GM19043 (cell line): ENCODE measurements around the gene INTS13.
"Not testable (repeated sequence)": the region's sequence is repeated elsewhere in the genome, so short reads cannot be mapped to it uniquely, and the experiment has no call there.

Experiments
- ATAC-seq: cut with Tn5 transposase; IDR thresholded peaks from one replicate; pipeline ENCODE4 v1.9.1; 2021; ENCODE audit warnings: low read depth; ENCODE audit not compliant: unreplicated experiment

The INTS13 gene

GRCh38 chr12:26936559-26937442, 980 bp downstream of the INTS13 start:
- no peak for ATAC-seq

GRCh38 chr12:26935636-26936378, 2.0 kb downstream of the INTS13 start:
- ATAC-seq: no peak

- no peak for ATAC-seq
Measured at GRCh38 chr12:26929590-26929989, 8.2 kb downstream of the INTS13 start.

GRCh38 chr12:26928661-26929060, 9.1 kb downstream of the INTS13 start:
- no peak for ATAC-seq

GRCh38 chr12:26921886-26922285, 15.9 kb downstream of the INTS13 start:
- no peak for ATAC-seq

- ATAC-seq: no peak
Measured at GRCh38 chr12:26919216-26919555, 18.6 kb downstream of the INTS13 start.

- no peak for ATAC-seq
Measured at GRCh38 chr12:26918321-26919215, 19.2 kb downstream of the INTS13 start.

GRCh38 chr12:26906704-26907103, 31.1 kb downstream of the INTS13 start:
- ATAC-seq: no peak

GRCh38 chr12:26906024-26906423, 31.8 kb downstream of the INTS13 start:
- ATAC-seq: no peak

GRCh38 chr12:26903396-26903795, 34.4 kb downstream of the INTS13 start:
- ATAC-seq: not testable (repeated sequence)

- ATAC-seq: no peak
Measured at GRCh38 chr12:26896913-26897312, 40.9 kb downstream of the INTS13 start.

GRCh38 chr12:26895672-26896071, 42.1 kb downstream of the INTS13 start:
- no peak for ATAC-seq

- ATAC-seq: no peak
Measured at GRCh38 chr12:26891704-26892103, 46.1 kb downstream of the INTS13 start.

GRCh38 chr12:26890784-26891183, 47.0 kb downstream of the INTS13 start:
- ATAC-seq: no peak

GRCh38 chr12:26884765-26885576, 52.8 kb downstream of the INTS13 start:
- no peak for ATAC-seq

GRCh38 chr12:26880625-26881024, 57.2 kb downstream of the INTS13 start:
- ATAC-seq: no peak

- ATAC-seq: peak; percentile 38
Measured at GRCh38 chr12:26878661-26879119, 59.1 kb downstream of the INTS13 start.

- peak; percentile 69 for ATAC-seq
Measured at GRCh38 chr12:26874501-26875296, 63.1 kb downstream of the INTS13 start.

GRCh38 chr12:26872625-26873024, 65.2 kb downstream of the INTS13 start:
- no peak for ATAC-seq
